Measurements from ENCODE around the gene HOXA6.

GRCh38 chr7:27194002-27194352, 46.4 kb upstream of the HOXA6 start:
- TF ChIP-seq, protein P1, sequence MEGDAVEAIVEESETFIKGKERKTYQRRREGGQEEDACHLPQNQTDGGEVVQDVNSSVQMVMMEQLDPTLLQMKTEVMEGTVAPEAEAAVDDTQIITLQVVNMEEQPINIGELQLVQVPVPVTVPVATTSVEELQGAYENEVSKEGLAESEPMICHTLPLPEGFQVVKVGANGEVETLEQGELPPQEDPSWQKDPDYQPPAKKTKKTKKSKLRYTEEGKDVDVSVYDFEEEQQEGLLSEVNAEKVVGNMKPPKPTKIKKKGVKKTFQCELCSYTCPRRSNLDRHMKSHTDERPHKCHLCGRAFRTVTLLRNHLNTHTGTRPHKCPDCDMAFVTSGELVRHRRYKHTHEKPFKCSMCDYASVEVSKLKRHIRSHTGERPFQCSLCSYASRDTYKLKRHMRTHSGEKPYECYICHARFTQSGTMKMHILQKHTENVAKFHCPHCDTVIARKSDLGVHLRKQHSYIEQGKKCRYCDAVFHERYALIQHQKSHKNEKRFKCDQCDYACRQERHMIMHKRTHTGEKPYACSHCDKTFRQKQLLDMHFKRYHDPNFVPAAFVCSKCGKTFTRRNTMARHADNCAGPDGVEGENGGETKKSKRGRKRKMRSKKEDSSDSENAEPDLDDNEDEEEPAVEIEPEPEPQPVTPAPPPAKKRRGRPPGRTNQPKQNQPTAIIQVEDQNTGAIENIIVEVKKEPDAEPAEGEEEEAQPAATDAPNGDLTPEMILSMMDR (conservative IDR thresholded peaks at IDR 0.05 in 1 of 2, IDR thresholded peaks at IDR 0.05 in 1 of 2; ENCODE audit: low read depth in 1 of 2, low read length in 2 of 2): no peak
- peak; percentile 5 for TF ChIP-seq EZH2 (IDR thresholded peaks at IDR 0.05; ENCODE audit: low read length, missing control alignments)
